Heart right ventricle (tissue), 16 donors: ENCODE data around the gene HERC3. TPM values are rescaled to one million over a fixed set of nuclear protein-coding genes. Genes with fewer than 3 reads are reported as not detected.

Experiments
- ATAC-seq, 8 donors: fragments of 200-7000 bp; cut with Tn5 transposase; one replicate each; pipeline ENCODE4 v1.9.1; 2020; ENCODE audit warnings: mild to moderate bottlenecking in 8 of 8, moderate library complexity in 8 of 8, moderate number of reproducible peaks in 1 of 8
- DNase-seq, 2 donors: peaks; one replicate each; pipeline ENCODE4 v3.0.0-alpha.2; 2020
- H3K27ac ChIP-seq, 10 donors: fragments of 200-600 bp; sonication (generic) in 2 of 10; one replicate each; pipeline versions ENCODE4 v1.5.0 to v1.8.0; 2020 to 2022; ENCODE audit warnings: mild to moderate bottlenecking in 3 of 10
- H3K27me3 ChIP-seq, 7 donors: fragments of 200-600 bp; one replicate each; pipeline ENCODE4 v1.8.0; 2021 to 2022; ENCODE audit warnings: mild to moderate bottlenecking in 2 of 7
- H3K36me3 ChIP-seq, 9 donors: fragments of 200-600 bp; sonication (generic) in 1 of 9; one replicate each; pipeline versions ENCODE4 v1.5.0 to v1.8.0; 2020 to 2022; ENCODE audit warnings: mild to moderate bottlenecking in 2 of 9
- H3K4me1 ChIP-seq, 9 donors: fragments of 200-600 bp; sonication (generic) in 1 of 9; one replicate each; pipeline versions ENCODE4 v1.5.0 to v1.8.0; 2020 to 2022; ENCODE audit warnings: mild to moderate bottlenecking in 4 of 9
- H3K4me3 ChIP-seq, 10 donors: fragments of 200-600 bp; sonication (generic) in 2 of 10; one replicate each; pipeline versions ENCODE4 v1.5.0 to v1.8.0; 2020 to 2022; ENCODE audit warnings: mild to moderate bottlenecking in 7 of 10, moderate library complexity in 2 of 10
- H3K9me3 ChIP-seq, 11 donors: fragments of 200-600 bp in 10 of 11; sonication (generic) in 2 of 11; one replicate each; pipeline versions ENCODE4 v1.5.0 to v1.8.0; 2013 to 2022; ENCODE audit warnings: mild to moderate bottlenecking in 2 of 11, control low read depth in 1 of 11, moderate library complexity in 1 of 11
- CTCF ChIP-seq, 9 donors: fragments of 200-600 bp; sonication (generic) in 2 of 9; IDR thresholded peaks; one replicate each; pipeline versions ENCODE4 v1.5.0 to v1.8.0; 2021 to 2022; ENCODE audit warnings: antibody characterized with exemption in 9 of 9, mild to moderate bottlenecking in 5 of 9, moderate library complexity in 1 of 9
- WGBS, 2 donors: extraction: QIAGEN DNeasy Blood & Tissue Kit; methylation state at CpG; one replicate each; pipeline ENCODE4 v1.1.7; 2013; ENCODE audit warnings: inconsistent platforms in 1 of 2; 5-methylcytosine and 5-hydroxymethylcytosine counted together
- intact Hi-C, 10 donors: fragments of 100-400 bp; cut with DNase I; formaldehyde crosslinking; loops; one replicate each; pipeline versions ENCODE4 v1.11.1 to v1.14.2; 2022
- polyA plus RNA-seq, 2 donors: library from polyadenylated mRNA; stranded (reverse); fragments of 200-250 nt; gene quantifications; one replicate each; pipeline ENCODE4 v1.2.3, GENCODE V29; 2013
- total RNA-seq, 10 donors: library from RNA; stranded (reverse); fragmentation: NEBNext Ultra II Directional in 3 of 10; extraction: Animal tissue kit (Norgen Biotek cat#: 25700) in 3 of 10; gene quantifications; one replicate each; pipeline versions ENCODE4 v1.2.1 to v1.2.4, GENCODE V29; 2021 to 2023
- donor health status: Arrhythmogenic right ventricular cardiomyopathy.
- donor health status: ischemic (EF 13 %, LVEDD 7.1; RV severe dilation, severe dysfunction).
- donor health status: healthy with polysubstance abuse.
- donor health status: DM: no; HTN: yes; CAD: no.
- donor health status: DM: no; HTN: no; CAD: no.
- donor health status: ischemic (EF 25% LVEDD 6.9; RV normal size, moderate dysfunction).
- donor health status: ischemic (EF 25% LVEDD 5.7; RV mildly dilated, moderate dysfunction).
- donor health status: healthy.
- donor health status: DM: yes; HTN: yes; CAD: no.
- donor health status: Ischemic cardiomyopathy.
- donor health status: ischemic (EF 35%, LVEDD 5.7; RV mildly dilated, moderate dysfunction).
- donor health status: nonischemic (EF 11% LVEDD 7.7; RV severe dilation, severe dysfunction).
- donor health status: DM: yes; HTN: yes; CAD: no.
- donor health status: PGD.
- donor health status: ischemic (EF 29% LVEDD 5.4; RV normal size, mild dysfunction).
- donor health status: nonischemic (EF 23%, LVEDD 6.1; RV moderate dilation, normal function).

HERC3 gene
- total and polyA plus RNA-seq, 12 donors: 8.5 to 62.6 (median 46.5) TPM

- no peak for TF ChIP-seq CTCF (IDR thresholded peaks at IDR 0.05)
- no peaks in the 10 kb centered on the region for H3K9me3 ChIP-seq
- H3K27ac ChIP-seq: no peak overlapping the region
- ATAC-seq (no peak), DNase-seq (no peak)
- WGBS, 2 donors: 49 to 60% methylated on average over 2 of the region's 2 CpGs
- intact Hi-C loops: no loop called here
- no peaks in the 10 kb centered on the region for H3K27me3 ChIP-seq
- no peak overlapping the region for H3K4me3 ChIP-seq
- H3K36me3 ChIP-seq: peaks cover 0 to 78% (median 32%) of the 10 kb centered on the region in 9 donors
- peaks cover 0 to 30% (median 9%) of the 10 kb centered on the region in 9 donors for H3K4me1 ChIP-seq
Observed at GRCh38 chr4:88752754-88753153, 160.5 kb downstream of the HERC3 start.

DNA sequence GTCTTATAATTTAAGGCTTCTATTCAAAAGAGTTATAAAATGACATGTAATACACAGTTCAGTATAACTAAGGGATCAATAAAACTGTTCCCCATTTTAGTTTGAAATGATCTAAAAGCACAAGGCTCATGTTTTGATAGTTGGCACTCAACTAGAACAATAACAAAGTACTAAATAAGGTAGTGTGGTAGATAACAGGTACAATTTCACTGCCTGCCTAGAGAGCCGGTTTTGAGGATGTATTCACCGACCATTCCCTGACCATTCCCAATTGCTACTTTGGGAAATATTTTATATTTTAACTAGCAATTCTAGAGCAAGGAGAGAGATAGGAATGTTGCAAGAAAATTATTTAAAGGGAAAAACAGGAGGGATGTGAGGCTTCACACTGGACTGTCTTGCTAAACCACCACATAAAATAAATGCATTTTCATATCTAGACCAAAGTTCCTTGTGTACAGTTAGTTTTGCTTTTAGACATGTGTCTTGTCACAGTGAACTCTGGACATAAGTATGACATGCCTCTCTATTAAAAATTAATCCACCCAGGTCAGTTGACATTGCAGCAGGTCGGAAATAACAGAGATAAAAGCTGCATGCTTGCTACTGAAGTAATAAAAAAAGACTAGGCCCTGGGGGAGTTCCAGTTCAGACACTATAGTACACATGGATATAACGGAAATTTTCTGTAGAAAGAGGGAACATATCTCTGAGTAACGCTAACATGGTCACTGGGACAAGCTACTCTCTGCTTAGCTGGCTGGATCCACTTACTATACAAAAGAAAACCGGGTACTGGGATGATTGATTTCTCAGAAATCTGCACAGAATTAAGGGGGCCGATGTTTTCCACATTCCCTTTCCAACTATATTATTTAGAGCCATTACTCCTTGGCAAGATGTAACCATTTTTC, 161.6 kb downstream of the HERC3 start:
- peaks cover 0 to 66% (median 23%) of the 10 kb centered on the region in 9 donors for H3K36me3 ChIP-seq
- H3K4me3 ChIP-seq: no peak overlapping the region
- WGBS, 2 donors: 49 to 58% methylated on average over 7 of the region's 7 CpGs
- TF ChIP-seq CTCF (IDR thresholded peaks at IDR 0.05): no peak
- H3K4me1 ChIP-seq: peaks cover 0 to 41% (median 20%) of the 10 kb centered on the region in 9 donors
- H3K27me3 ChIP-seq: no peaks in the 10 kb centered on the region
- no peaks in the 10 kb centered on the region for H3K9me3 ChIP-seq
- intact Hi-C loops: no loop called here
- DNase-seq: no peak
- H3K27ac ChIP-seq: peak overlapping the region in 2 of 10 donors; percentile 7 to 26
- ATAC-seq: peak in 2 of 8 donors; percentile 8 to 24

- ATAC-seq (no peak), DNase-seq (no peak)
- peaks cover 0 to 50% (median 25%) of the 10 kb centered on the region in 9 donors for H3K4me1 ChIP-seq
- H3K9me3 ChIP-seq: no peaks in the 10 kb centered on the region
- 94 to 96% methylated on average over 3 of the region's 3 CpGs for WGBS, 2 donors
- H3K4me3 ChIP-seq: no peak overlapping the region
- peaks cover 0 to 57% (median 14%) of the 10 kb centered on the region in 9 donors for H3K36me3 ChIP-seq
- no peak overlapping the region for H3K27ac ChIP-seq
- H3K27me3 ChIP-seq: no peaks in the 10 kb centered on the region
- intact Hi-C loops: no loop called here
- no peak for TF ChIP-seq CTCF (IDR thresholded peaks at IDR 0.05)
Observed at GRCh38 chr4:88754796-88755195, 162.5 kb downstream of the HERC3 start.

DNA sequence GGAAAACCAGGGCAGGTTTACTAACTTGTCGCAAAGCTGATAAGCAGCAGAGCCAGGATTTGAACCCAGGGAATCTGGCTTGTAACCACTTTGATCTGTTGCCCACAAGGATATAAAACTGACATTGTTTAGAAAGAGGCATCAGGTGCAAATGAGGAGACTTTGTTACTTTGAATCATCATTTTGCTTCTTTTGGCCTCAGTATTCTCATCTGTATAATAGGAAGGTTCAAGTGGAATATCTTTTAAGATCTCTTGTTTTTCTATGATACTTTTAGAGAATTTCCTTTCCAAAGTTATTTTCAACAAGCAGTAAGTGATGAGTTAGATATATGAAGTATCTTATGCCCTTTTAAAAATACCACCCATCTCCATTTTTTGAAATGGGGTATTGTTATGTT, 163.2 kb downstream of the HERC3 start:
- 98% methylated on average over 1 of the region's 1 CpG for WGBS, 2 donors
- H3K27me3 ChIP-seq: no peaks in the 10 kb centered on the region
- DNase-seq (no peak), ATAC-seq (no peak)
- peaks cover 0 to 51% (median 8%) of the 10 kb centered on the region in 9 donors for H3K36me3 ChIP-seq
- TF ChIP-seq CTCF (IDR thresholded peaks at IDR 0.05): no peak
- no peak overlapping the region for H3K27ac ChIP-seq
- no peaks in the 10 kb centered on the region for H3K9me3 ChIP-seq
- intact Hi-C loops: no loop called here
- peaks cover 0 to 53% (median 25%) of the 10 kb centered on the region in 9 donors for H3K4me1 ChIP-seq
- no peak overlapping the region for H3K4me3 ChIP-seq
